Stimulated activated CD4-positive, alpha-beta T cell treated with anti-CD3 and anti-CD28 coated beads, Interleukin-2, amount 100 ng/mL, for 48 hours (primary cell): ENCODE data around the gene TFF3.

Experiments
- DNase-seq, 2 donors: peaks; one replicate each; pipeline ENCODE4 v3.0.0-alpha.2; 2020

Gene TFF3

GRCh38 chr21:42262831-42263231 is 52.4 kb downstream of the TFF3 start:
- no peak for DNase-seq

DNA sequence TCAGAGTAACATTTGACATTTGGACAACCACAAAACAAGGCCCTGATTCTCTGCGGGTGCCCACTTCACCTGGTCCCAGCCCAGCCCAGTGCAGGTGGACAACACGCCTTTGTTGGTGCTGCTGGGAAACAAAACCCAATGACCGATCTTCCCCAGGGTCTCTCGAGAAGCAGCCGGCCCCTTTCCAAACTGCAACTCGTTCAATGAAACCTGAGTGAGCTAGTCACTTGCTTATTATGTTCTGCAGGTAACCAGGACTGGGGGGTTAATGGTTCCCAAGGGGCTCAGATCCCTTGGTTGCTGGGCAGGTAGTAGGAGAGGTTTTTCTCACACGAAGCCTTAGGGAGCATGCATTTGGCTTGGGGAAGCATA is 53.4 kb downstream of the TFF3 start:
- no peak for DNase-seq
